Activated CD4-positive, CD25-positive, alpha-beta regulatory T cell treated with anti-CD3 and anti-CD28 coated beads, Interleukin-2, amount 50 U/mL, for 24 hours (primary cell): ENCODE data around the gene AATK.
A peak's percentile ranks its signal among the peaks of the same experiment; 100 is the strongest.
"Not testable (repeated sequence)": the region's sequence is repeated elsewhere in the genome, so short reads cannot be mapped to it uniquely, and the experiment has no call there.

Experiments
- ATAC-seq, 2 donors: fragments of 150-1000 bp; cut with Tn5 transposase; one replicate each; pipeline ENCODE4 v1.10.0; 2021; ENCODE audit warnings: mild to moderate bottlenecking in 1 of 2, moderate library complexity in 1 of 2

The AATK gene

GRCh38 chr17:81159611-81160265, 6.3 kb downstream of the AATK start:
- no peak for ATAC-seq

GRCh38 chr17:81158688-81159590, 7.1 kb downstream of the AATK start:
- ATAC-seq = no peak

GRCh38 chr17:81157848-81158687, 8.0 kb downstream of the AATK start:
- no peak for ATAC-seq

- ATAC-seq = no peak
These were observed 8.9 kb downstream of the AATK start for GRCh38 chr17:81156866-81157805.

- ATAC-seq = no peak
These were observed 11.1 kb downstream of the AATK start for GRCh38 chr17:81154961-81155360.

- ATAC-seq = not testable (repeated sequence)
These were observed 12.0 kb downstream of the AATK start for GRCh38 chr17:81154016-81154415.

GRCh38 chr17:81153340-81153803, 12.6 kb downstream of the AATK start:
- ATAC-seq = peak in 1 of 2 donors; percentile 28

- ATAC-seq = no peak
These were observed 13.7 kb downstream of the AATK start for GRCh38 chr17:81152288-81152828.

- ATAC-seq = no peak
These were observed 14.7 kb downstream of the AATK start for GRCh38 chr17:81151278-81151677.

- ATAC-seq = no peak
These were observed 15.5 kb downstream of the AATK start for GRCh38 chr17:81150377-81151077.

GRCh38 chr17:81148986-81149533, 17.0 kb downstream of the AATK start:
- no peak for ATAC-seq

GRCh38 chr17:81148571-81148970, 17.4 kb downstream of the AATK start:
- no peak for ATAC-seq

GRCh38 chr17:81147701-81148100, 18.3 kb downstream of the AATK start:
- no peak for ATAC-seq

GRCh38 chr17:81146208-81146607, 19.8 kb downstream of the AATK start:
- not testable (repeated sequence) for ATAC-seq

- no peak for ATAC-seq
These were observed 21.6 kb downstream of the AATK start for GRCh38 chr17:81144423-81144781.

- ATAC-seq = no peak
These were observed 22.2 kb downstream of the AATK start for GRCh38 chr17:81143717-81144422.

GRCh38 chr17:81143200-81143527, 22.9 kb downstream of the AATK start:
- ATAC-seq = no peak

- peak; percentile 46 to 92 for ATAC-seq
These were observed 23.5 kb downstream of the AATK start for GRCh38 chr17:81142301-81143199.

- no peak for ATAC-seq
These were observed 25.3 kb downstream of the AATK start for GRCh38 chr17:81140695-81141094.
